Ishikawa (cell line): ENCODE data around the gene ZSWIM4.

Source experiments
- EGR1 ChIP-seq: IDR thresholded peaks from 2 replicates; pipeline ENCODE4 v1.6.1; 2012
- TEAD4 ChIP-seq: IDR thresholded peaks from 2 replicates; pipeline ENCODE4 v1.6.1; 2012
- TF ChIP-seq, protein P1 (sequence below): IDR thresholded peaks from 2 replicates; pipeline ENCODE4 v1.6.1; 2012; ENCODE audit warnings: low read depth, mild to moderate bottlenecking

DNA sequence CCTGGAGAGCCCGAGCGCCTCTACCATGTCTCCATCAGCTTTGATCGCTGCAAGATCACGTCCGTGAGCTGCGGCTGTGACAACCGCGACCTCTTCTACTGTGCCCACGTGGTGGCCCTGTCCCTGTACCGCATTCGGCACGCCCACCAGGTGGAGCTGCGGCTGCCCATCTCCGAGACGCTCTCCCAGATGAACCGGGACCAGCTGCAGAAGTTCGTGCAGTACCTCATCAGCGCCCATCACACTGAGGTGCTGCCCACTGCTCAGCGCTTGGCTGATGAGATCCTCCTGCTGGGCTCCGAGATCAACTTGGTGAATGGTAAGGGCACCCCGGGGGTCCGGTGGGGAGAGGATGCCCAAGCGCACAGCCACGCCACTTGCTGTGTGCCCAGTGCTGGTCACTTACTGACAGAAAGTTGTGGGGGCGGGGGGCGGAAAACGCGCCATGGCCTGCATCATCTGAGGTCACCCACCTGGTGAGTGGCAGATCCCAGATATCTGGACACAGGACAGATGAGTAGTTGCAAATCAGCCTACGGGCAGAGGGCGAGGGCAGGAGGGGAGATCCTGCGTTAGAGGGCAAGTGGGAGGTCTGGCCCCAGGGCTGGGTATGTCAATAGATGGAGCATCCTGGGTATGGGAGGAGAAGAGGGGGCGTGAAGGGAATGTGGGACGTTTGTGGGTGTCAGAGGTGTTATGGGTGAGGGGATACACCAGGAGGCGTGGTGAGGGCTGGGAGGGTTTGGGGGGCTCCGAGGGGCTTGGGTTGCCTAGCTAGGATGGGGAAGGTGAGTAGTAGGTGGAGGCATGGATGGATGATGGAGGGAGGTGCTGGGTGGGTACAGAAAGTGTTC is 9.8 kb downstream of the ZSWIM4 start:
- TF ChIP-seq EGR1, result no peak
- TF ChIP-seq, protein P1, sequence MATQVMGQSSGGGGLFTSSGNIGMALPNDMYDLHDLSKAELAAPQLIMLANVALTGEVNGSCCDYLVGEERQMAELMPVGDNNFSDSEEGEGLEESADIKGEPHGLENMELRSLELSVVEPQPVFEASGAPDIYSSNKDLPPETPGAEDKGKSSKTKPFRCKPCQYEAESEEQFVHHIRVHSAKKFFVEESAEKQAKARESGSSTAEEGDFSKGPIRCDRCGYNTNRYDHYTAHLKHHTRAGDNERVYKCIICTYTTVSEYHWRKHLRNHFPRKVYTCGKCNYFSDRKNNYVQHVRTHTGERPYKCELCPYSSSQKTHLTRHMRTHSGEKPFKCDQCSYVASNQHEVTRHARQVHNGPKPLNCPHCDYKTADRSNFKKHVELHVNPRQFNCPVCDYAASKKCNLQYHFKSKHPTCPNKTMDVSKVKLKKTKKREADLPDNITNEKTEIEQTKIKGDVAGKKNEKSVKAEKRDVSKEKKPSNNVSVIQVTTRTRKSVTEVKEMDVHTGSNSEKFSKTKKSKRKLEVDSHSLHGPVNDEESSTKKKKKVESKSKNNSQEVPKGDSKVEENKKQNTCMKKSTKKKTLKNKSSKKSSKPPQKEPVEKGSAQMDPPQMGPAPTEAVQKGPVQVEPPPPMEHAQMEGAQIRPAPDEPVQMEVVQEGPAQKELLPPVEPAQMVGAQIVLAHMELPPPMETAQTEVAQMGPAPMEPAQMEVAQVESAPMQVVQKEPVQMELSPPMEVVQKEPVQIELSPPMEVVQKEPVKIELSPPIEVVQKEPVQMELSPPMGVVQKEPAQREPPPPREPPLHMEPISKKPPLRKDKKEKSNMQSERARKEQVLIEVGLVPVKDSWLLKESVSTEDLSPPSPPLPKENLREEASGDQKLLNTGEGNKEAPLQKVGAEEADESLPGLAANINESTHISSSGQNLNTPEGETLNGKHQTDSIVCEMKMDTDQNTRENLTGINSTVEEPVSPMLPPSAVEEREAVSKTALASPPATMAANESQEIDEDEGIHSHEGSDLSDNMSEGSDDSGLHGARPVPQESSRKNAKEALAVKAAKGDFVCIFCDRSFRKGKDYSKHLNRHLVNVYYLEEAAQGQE, result no peak
- TF ChIP-seq TEAD4, result no peak
